Endothelial cell (in vitro differentiated cells): ENCODE data around the gene RIPK3. TPM values are rescaled to one million over a fixed set of nuclear protein-coding genes. Genes with fewer than 3 reads are reported as not detected.

ENCODE experiments used
- DNase-seq: peaks from one replicate; pipeline ENCODE4 v3.0.0; 2021; ENCODE audit warnings: low spot score
- H3K27ac Mint-ChIP-seq: one replicate; pipeline ENCODE4 v1.8.0; 2021; ENCODE audit warnings: mixed read lengths, inconsistent platforms; ENCODE audit not compliant: unreplicated experiment
- H3K27me3 Mint-ChIP-seq: one replicate; pipeline ENCODE4 v1.8.0; 2021; ENCODE audit warnings: mild to moderate bottlenecking, moderate library complexity, mixed read lengths, inconsistent platforms; ENCODE audit not compliant: unreplicated experiment
- H3K36me3 Mint-ChIP-seq: one replicate; pipeline ENCODE4 v1.8.0; 2021; ENCODE audit warnings: mild to moderate bottlenecking, low read depth, mixed read lengths, inconsistent platforms; ENCODE audit not compliant: unreplicated experiment
- H3K4me1 Mint-ChIP-seq: one replicate; pipeline ENCODE4 v1.8.0; 2021; ENCODE audit warnings: mild to moderate bottlenecking, mixed read lengths, inconsistent platforms; ENCODE audit not compliant: unreplicated experiment
- H3K4me3 Mint-ChIP-seq: one replicate; pipeline ENCODE4 v1.8.0; 2021; ENCODE audit warnings: mild to moderate bottlenecking, mixed read lengths, inconsistent platforms; ENCODE audit not compliant: unreplicated experiment
- H3K9me3 Mint-ChIP-seq: one replicate; pipeline ENCODE4 v1.8.0; 2021; ENCODE audit warnings: mixed read lengths, inconsistent platforms; ENCODE audit not compliant: unreplicated experiment
- total RNA-seq: library from RNA; stranded (reverse); fragmentation: NEBNext Ultra II Directional; extraction: Animal tissue kit (Norgen Biotek cat#: 25700); gene quantifications from one replicate; pipeline ENCODE4 v1.2.1, GENCODE V29; 2021; ENCODE audit not compliant: unreplicated experiment
- TF ChIP-seq, protein P1 (sequence below): fragments of 200-600 bp; sonication (generic); IDR thresholded peaks from one replicate; pipeline ENCODE4 v1.5.0; 2021; ENCODE audit warnings: antibody characterized with exemption; ENCODE audit not compliant: unreplicated experiment

RIPK3 gene
- total RNA-seq, 1 donor from 2014 or later, result 2.6 TPM

GRCh38 chr14:24312736-24313507 lies 26.9 kb downstream of the RIPK3 start:
- DNase-seq, result no peak
- Mint-ChIP-seq H3K27me3 (peaks cover 26% of the 10 kb centered on the region), H3K9me3 (no peaks in the 10 kb centered on the region), H3K27ac (peak overlapping the region; percentile 19), H3K36me3 (peaks cover 24% of the 10 kb centered on the region), H3K4me1 (peaks cover 68% of the 10 kb centered on the region), H3K4me3 (peak overlapping the region; percentile 72)
- TF ChIP-seq, protein P1, sequence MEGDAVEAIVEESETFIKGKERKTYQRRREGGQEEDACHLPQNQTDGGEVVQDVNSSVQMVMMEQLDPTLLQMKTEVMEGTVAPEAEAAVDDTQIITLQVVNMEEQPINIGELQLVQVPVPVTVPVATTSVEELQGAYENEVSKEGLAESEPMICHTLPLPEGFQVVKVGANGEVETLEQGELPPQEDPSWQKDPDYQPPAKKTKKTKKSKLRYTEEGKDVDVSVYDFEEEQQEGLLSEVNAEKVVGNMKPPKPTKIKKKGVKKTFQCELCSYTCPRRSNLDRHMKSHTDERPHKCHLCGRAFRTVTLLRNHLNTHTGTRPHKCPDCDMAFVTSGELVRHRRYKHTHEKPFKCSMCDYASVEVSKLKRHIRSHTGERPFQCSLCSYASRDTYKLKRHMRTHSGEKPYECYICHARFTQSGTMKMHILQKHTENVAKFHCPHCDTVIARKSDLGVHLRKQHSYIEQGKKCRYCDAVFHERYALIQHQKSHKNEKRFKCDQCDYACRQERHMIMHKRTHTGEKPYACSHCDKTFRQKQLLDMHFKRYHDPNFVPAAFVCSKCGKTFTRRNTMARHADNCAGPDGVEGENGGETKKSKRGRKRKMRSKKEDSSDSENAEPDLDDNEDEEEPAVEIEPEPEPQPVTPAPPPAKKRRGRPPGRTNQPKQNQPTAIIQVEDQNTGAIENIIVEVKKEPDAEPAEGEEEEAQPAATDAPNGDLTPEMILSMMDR, result no peak

DNA sequence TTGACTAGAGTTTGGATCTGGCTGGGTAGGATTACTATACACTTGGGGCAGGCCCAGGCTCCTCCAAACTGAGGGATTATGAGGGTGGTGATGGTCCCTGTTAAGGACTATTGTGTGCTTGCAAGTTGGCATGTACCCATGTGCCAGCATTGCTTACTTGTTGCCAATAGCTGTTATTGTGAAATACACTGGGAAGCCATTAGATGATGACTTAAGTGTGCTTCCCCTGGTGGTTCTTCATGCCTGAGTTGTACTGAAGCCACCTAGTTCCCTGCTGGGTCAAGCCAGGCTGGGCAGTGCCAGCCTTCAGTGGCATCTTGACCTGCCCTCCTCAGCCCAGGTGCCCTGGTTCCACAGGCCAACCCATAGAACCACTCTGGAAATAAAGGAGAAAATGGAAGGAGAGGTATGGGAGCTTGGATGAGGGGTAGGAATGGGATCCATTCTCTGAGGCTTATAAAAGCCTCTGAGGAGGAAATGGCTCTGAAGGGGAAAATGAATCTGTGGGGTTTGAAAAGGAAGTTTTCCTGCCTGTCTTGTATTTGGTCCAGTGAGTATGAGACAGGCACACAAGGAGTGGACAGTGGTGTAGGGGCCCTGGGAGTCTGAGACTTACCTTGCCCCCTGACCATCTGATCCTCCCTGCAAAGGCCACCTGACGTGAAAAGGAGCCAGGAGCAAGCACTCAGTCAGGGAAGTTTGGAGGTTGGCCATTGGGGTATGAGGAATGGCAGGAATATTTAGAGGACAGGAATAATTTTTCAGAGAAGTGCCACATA lies 27.8 kb downstream of the RIPK3 start:
- H3K36me3 Mint-ChIP-seq, result peaks cover 17% of the 10 kb centered on the region
- H3K9me3 Mint-ChIP-seq, result no peaks in the 10 kb centered on the region
- peaks cover 69% of the 10 kb centered on the region for H3K4me1 Mint-ChIP-seq
- peaks cover 24% of the 10 kb centered on the region for H3K27me3 Mint-ChIP-seq
- DNase-seq, result no peak
- no peak overlapping the region for H3K27ac Mint-ChIP-seq
- peak overlapping the region; percentile 72 for H3K4me3 Mint-ChIP-seq
- TF ChIP-seq, protein P1, result no peak

DNA sequence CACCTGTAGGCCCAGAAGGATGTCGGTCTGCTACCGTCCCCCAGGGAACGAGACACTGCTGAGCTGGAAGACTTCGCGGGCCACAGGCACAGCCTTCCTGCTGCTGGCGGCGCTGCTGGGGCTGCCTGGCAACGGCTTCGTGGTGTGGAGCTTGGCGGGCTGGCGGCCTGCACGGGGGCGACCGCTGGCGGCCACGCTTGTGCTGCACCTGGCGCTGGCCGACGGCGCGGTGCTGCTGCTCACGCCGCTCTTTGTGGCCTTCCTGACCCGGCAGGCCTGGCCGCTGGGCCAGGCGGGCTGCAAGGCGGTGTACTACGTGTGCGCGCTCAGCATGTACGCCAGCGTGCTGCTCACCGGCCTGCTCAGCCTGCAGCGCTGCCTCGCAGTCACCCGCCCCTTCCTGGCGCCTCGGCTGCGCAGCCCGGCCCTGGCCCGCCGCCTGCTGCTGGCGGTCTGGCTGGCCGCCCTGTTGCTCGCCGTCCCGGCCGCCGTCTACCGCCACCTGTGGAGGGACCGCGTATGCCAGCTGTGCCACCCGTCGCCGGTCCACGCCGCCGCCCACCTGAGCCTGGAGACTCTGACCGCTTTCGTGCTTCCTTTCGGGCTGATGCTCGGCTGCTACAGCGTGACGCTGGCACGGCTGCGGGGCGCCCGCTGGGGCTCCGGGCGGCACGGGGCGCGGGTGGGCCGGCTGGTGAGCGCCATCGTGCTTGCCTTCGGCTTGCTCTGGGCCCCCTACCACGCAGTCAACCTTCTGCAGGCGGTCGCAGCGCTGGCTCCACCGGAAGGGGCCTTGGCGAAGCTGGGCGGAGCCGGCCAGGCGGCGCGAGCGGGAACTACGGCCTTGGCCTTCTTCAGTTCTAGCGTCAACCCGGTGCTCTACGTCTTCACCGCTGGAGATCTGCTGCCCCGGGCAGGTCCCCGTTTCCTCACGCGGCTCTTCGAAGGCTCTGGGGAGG lies 28.9 kb downstream of the RIPK3 start, which contains the start of gene LTB4R:
TSS of gene LTB4R (plus strand) at position 857 of the 959 bp plus-strand sequence. CDS start 4,150 bp downstream, outside the sequence.
- peak within 1 kb of the TSS; percentile 74 for H3K27ac Mint-ChIP-seq
- H3K9me3 Mint-ChIP-seq, result no peaks in the 10 kb centered on the region
- peak; percentile 78 for DNase-seq
- H3K36me3 Mint-ChIP-seq, result peaks cover 24% of the 10 kb centered on the region
- TF ChIP-seq, protein P1, result peak; percentile 39
- H3K27me3 Mint-ChIP-seq, result peaks cover 24% of the 10 kb centered on the region
- peaks cover 69% of the 10 kb centered on the region for H3K4me1 Mint-ChIP-seq
- peak within 1 kb of the TSS; percentile 81 for H3K4me3 Mint-ChIP-seq

GRCh38 chr14:24310265-24310645 lies 29.5 kb downstream of the RIPK3 start:
- no peaks in the 10 kb centered on the region for H3K9me3 Mint-ChIP-seq

More at GRCh38 chr14:24310265-24310645, 29.5 kb downstream of the RIPK3 start:
- Mint-ChIP-seq H3K27ac (peak overlapping the region; percentile 74), H3K4me1 (peaks cover 65% of the 10 kb centered on the region), H3K27me3 (peaks cover 18% of the 10 kb centered on the region), H3K36me3 (peaks cover 28% of the 10 kb centered on the region), H3K4me3 (peak overlapping the region; percentile 81)
- TF ChIP-seq, protein P1, result no peak
- no peak for DNase-seq
